GM18907 (cell line): ENCODE data around the gene FBXL12.
A peak's percentile ranks its signal among the peaks of the same experiment; 100 is the strongest.
"Not testable (repeated sequence)": the region's sequence is repeated elsewhere in the genome, so short reads cannot be mapped to it uniquely, and the experiment has no call there.

Experiments
- ATAC-seq: cut with Tn5 transposase; IDR thresholded peaks from one replicate; pipeline ENCODE4 v1.9.1; 2021; ENCODE audit warnings: mild to moderate bottlenecking, moderate library complexity; ENCODE audit not compliant: unreplicated experiment

Gene FBXL12

DNA sequence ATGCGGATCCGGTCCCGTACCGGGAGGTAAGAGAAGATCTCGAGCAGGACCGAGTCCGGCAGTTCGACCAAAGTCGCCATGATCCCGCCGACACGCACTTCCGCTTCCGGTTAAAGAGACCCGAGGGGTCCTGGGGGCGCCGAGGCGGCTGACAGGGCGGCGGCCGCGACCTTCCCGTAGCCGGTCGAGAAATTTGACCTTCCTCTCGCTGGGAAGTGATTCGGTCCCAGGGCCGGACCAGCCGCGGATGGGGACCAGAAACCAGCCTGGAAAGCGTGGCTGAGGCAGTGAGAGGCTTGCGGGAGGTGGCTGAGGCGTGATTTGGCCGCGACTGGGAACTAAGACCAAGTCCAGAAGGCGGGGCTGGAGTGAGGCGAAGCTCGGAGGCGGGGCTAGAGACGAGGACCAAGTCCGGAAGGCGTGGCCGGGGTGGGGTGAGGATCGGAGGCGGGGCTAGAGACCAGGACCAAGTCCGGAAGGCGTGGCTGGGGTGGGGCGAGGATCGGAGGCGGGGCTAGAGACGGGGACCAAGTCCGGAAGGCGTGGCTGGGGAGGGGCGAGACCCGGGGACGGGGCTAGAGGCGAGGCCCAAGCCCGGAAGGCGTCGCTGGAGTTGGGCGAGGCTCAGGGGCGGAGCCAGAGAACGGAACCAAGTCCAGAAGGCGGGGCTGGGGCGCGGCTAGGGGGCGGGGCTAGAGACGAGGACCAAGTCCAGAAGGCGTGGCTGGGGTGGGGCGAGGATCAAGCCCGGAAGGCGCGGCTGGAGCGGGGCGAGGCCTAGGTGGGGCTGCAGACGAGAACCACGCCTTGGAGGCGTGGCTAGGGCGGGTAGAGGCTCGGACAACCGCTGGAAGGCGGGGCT, at the start of gene FBXL12:
Gene FBXL12 (minus strand): TSS at position 346 of the 862 bp plus-strand sequence. CDS start 266 bp downstream, at position 80.
- peak; percentile 87 for ATAC-seq

GRCh38 chr19:9865732-9866501, 47.0 kb upstream of the FBXL12 start:
- no peak for ATAC-seq

- no peak for ATAC-seq
Measured at GRCh38 chr19:9863759-9864158, 44.9 kb upstream of the FBXL12 start.

DNA sequence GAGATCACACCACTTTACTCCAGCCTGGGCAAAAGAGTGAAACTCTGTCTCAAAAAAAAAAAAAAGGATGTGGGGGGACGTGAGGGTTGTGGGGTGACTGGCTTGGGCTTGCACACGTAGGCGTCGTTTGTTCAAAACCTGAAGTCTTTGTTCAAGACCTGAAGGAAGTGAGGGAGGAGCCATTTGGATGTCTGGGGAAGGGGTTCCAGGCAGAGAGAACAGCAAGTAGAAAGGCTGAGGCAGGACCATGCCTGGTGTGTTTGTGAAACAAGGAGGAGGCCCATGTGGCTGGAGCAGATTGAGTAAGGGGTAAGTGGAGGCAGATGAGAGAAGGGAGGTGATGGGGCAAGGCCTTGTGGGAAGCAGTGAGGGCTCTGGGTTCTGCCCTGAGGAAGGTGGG, 44.1 kb upstream of the FBXL12 start:
- ATAC-seq, result no peak

GRCh38 chr19:9861503-9861902, 42.6 kb upstream of the FBXL12 start:
- no peak for ATAC-seq

DNA sequence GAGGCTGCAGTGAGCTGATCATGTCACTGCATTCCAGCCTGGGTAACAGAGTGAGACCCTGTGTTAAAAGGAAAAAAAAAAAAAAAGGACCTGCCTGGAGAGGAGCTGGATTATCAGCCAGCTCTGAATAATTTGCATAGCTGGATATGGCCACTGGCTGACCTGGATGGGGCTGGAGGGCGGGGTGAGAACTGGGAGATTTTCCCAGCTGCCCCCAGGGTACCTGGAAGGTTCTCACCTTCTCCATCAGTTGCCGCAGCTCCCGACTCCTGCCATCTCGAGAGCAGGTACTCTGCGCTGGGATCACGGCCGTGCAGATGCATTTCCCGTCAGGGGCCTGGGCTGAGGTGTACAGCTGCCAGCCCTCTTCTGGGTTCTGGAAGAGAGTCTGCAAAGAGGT, 41.5 kb upstream of the FBXL12 start:
- ATAC-seq, result no peak

DNA sequence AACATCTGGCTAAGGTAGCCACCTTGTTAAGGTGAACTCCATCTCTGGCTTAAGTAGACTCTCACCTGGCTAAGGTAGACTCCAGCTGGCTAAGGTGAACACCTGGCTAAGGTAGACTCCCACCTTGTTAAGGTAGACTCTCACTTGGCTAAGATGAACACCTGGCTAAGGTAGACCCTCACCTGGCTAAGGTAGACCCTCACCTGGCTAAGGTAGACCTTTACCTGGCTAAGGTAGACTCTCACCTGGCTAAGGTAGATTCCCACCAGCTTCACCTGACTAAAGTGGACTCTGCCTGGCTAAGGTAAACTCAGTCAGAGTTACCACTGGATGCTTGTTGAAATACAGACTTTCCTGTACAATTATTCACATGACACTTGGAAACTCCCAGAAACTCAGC, 39.9 kb upstream of the FBXL12 start:
- ATAC-seq, result no peak

- ATAC-seq, result no peak
Measured at GRCh38 chr19:9857920-9858746, 39.3 kb upstream of the FBXL12 start.

GRCh38 chr19:9857076-9857721, 38.3 kb upstream of the FBXL12 start:
- no peak for ATAC-seq

DNA sequence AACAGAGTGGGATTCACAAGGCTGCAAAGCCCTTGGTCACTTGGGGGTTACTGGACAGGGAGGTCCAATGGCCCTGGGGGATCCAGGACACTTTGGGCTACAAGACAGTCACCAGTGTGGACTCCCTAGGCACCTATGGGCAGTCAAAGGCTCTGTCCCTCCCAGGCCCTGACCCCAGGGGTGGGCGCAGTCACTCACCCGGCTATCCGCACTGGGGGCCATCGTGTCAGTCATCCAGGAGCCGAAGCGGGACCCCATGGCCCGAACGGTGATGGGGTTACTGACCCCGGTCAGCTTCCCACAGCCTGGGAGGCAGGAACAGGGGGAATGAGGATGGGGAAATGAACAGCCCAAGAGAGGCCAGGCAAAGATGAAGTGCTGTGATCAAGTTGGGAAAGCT, 37.7 kb upstream of the FBXL12 start:
- ATAC-seq, result no peak

- ATAC-seq, result no peak
Measured at GRCh38 chr19:9854282-9854846, 35.5 kb upstream of the FBXL12 start.

DNA sequence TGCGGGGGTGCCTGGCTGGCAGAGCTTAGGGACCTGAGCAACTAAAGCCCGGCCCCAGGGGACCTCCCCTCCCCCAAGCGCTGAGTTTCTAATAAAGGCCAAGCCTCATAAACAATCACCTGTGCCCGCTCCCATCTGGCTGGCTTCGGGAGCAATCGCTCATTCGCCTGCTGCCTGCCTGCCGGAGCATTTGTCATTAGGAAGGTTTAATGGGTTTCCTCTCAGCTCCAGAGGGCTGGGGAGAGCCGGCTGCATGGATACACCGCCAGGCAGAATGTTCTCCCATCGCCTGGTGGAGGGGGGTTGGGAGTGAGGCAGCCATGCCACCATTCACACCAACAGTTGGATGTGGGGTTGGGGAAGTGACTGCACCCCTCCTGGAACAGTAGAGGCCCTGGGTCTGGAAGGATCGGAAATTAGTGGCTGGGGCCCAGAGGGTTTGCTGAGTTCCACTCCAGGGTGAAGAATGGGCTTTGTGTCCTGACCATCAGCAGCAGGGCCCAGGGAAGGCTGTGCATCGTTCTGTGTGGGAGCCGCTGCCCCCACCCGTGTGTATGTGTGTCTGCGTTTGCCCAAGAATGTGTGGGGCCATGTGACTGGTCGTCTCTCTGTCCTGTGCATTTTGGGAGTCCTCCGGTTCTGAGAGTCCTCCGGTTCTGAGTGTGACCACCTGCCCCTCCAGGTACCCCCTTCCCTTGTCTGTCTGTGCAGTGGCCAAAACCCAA, 31.5 kb upstream of the FBXL12 start:
- ATAC-seq, result no peak

- ATAC-seq, result no peak
Measured at GRCh38 chr19:9849791-9850190, 30.9 kb upstream of the FBXL12 start.

DNA sequence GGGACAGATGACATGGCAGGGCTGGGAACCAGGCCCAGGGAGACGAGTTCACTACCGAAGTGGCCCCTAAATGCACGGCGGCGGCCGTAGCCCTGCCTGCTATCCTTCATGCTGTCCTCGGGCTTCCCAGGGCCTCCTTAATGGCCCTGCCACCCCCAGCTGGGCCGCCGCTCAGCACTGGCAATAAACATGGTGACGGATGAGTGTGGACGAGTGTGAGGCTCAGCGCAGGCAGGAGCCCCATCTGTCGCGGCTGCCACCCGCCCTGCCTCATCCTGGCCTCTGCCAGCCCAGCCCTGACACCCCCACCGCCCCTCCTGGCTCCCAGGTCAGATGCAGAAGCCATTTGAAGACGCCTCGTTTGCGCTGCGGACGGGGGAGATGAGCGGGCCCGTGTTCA, 29.9 kb upstream of the FBXL12 start:
- no peak for ATAC-seq

GRCh38 chr19:9848060-9848459, 29.2 kb upstream of the FBXL12 start:
- no peak for ATAC-seq

- no peak for ATAC-seq
Measured at GRCh38 chr19:9847087-9847671, 28.3 kb upstream of the FBXL12 start.

DNA sequence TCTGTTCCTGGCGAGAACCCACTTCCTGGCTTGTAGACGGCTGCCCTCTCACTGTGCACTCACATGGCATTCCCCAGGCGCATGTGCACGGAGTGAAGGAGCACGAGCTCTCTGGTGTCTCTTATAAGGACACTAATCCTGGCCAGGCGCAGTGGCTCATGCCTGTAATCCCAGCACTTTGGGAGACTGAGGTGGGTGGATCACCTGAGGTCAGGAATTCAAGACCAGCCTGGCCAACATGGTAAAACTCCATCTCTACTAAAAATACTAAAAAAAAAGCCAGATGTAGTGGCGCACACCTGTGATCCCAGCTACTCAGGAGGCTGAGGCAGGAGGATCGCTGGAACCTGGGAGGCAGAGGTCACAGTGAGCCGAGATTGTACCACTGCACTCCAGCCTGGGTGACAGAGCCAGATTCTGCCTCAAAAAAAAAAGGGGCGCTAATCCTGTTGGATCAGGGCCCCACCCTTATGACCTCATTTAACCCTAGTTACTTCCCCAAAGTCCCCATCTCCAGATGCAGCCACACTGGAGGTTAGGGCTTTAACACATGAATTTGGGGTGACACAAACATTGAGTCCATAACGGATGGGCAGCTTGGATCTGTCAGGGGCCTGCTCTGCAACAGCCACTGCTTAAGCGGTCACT, 24.9 kb upstream of the FBXL12 start:
- ATAC-seq, result not testable (repeated sequence)

DNA sequence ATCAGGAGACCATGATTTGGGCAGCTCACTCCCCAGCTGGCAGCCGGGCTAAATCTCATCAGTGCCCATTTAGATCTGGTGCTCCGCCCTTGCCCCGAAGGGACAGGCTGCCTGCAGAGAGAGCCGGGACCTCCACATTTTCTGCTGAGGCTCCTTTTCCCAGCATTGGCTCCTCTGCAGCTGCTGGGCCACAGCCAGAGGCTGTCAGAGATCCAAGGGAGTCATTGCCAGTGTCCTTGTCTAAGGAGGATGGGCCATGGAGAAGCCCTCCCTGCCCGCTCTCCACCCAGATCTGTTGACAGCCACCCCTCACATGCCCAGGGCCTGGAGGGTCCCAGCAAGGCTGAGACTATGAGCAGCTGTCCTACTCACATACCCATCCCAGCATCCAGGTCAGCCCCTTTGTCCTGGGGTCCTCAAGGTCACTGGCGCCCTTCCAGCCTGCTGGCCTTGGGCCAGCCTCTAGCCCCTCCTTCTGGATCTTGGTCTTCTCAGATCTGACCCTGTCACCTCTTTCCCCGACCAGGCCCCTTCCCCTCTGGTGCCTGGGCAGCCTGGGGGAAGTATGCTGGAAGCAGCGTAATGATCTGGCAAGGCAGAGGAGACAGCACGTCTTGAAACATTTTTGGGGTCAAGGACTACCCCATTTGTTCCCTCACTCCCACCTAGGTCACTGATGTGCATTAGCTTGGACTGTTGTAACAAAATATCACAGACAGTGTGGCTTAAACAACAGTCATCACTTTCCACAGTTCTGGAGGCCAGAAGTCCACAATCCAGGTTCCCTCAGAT, 24.2 kb upstream of the FBXL12 start:
- no peak for ATAC-seq
